Liver (tissue), 3 donors: ENCODE data around the gene GPR179.

Experiments
- EGR1 ChIP-seq, 2 donors: IDR thresholded peaks; 2 replicates each; pipeline ENCODE4 v1.6.1; 2016 to 2018; ENCODE audit warnings: antibody characterized with exemption in 2 of 2, low read depth in 2 of 2
- FOXA1 ChIP-seq: IDR thresholded peaks from 2 replicates; pipeline ENCODE4 v1.6.1; 2016; ENCODE audit warnings: antibody characterized with exemption
- RAD21 ChIP-seq, 2 donors: IDR thresholded peaks; 2 replicates each; pipeline ENCODE4 v1.6.1; 2016; ENCODE audit warnings: antibody characterized with exemption in 2 of 2, mild to moderate bottlenecking in 2 of 2
- RXRA ChIP-seq, 2 donors: IDR thresholded peaks; 2 replicates each; pipeline ENCODE4 v1.6.1; 2017 to 2018; ENCODE audit warnings: antibody characterized with exemption in 2 of 2, mild to moderate bottlenecking in 1 of 2
- TAF1 ChIP-seq: conservative IDR thresholded peaks from 2 replicates; pipeline ENCODE4 v1.6.1; 2016; ENCODE audit warnings: antibody characterized with exemption, mild to moderate bottlenecking
- TF ChIP-seq, protein P1 (sequence below): fragments of 150-350 bp; IDR thresholded peaks from 2 replicates; pipeline ENCODE4 v1.5.1; 2017; ENCODE audit warnings: improper control_type of control experiment, low read depth, low read length; ENCODE audit not compliant: missing input control
- TF ChIP-seq, protein P2 (sequence below): IDR thresholded peaks from 2 replicates; pipeline ENCODE4 v1.6.1; 2016; ENCODE audit warnings: antibody characterized with exemption
- TF ChIP-seq, protein P3 (sequence below): IDR thresholded peaks from 2 replicates; pipeline ENCODE4 v1.6.1; 2016; ENCODE audit warnings: antibody characterized with exemption
- donor health status: healthy.
- donor health status: healthy.

DNA sequence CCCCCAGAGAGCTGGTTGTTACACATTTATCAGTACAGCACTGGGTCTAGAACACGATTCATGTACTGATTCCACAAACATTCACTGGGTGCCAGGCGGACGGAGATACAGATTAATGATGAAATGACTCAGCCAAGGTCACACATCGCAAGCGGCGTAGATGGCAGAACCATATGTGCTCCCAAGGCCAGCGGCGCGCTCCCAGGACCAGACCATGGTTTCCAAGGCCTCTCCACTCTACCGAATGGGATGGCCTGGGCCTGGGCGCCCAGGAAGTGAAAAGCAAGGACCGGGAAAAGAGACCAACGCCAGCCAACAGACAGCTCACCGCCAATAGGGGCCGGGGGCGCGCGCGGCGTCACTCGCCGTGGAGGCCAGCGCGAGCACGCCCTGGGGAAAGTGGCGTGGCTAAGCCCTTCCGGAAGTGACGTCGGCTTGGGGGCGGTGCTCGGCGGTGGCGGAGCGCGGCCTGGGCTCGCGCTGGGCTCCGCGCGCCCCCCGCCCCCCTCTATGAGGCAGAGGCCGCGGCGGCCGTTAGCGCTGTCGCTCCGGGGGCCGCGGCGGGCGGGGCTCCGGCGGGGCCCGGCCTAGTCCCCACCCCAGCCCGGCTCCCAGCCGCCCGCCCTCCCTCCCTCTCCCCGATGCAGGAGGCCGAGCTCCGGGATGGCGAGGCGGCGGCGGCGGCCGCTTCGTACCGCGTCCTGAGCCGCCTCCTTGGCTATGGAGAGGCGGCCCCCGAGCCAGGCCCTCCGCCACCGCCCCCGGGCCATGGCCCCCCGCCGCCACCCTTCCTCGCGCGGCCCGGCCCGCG, 7.9 kb upstream of the GPR179 start, which contains the start of gene SOCS7:
- no peak for TF ChIP-seq FOXA1
- TF ChIP-seq, protein P1, sequence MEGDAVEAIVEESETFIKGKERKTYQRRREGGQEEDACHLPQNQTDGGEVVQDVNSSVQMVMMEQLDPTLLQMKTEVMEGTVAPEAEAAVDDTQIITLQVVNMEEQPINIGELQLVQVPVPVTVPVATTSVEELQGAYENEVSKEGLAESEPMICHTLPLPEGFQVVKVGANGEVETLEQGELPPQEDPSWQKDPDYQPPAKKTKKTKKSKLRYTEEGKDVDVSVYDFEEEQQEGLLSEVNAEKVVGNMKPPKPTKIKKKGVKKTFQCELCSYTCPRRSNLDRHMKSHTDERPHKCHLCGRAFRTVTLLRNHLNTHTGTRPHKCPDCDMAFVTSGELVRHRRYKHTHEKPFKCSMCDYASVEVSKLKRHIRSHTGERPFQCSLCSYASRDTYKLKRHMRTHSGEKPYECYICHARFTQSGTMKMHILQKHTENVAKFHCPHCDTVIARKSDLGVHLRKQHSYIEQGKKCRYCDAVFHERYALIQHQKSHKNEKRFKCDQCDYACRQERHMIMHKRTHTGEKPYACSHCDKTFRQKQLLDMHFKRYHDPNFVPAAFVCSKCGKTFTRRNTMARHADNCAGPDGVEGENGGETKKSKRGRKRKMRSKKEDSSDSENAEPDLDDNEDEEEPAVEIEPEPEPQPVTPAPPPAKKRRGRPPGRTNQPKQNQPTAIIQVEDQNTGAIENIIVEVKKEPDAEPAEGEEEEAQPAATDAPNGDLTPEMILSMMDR, result no peak
- peak; percentile 84 for TF ChIP-seq TAF1
- TF ChIP-seq RAD21 (IDR thresholded peaks at IDR 0.05), result no peak
- TF ChIP-seq, protein P2, sequence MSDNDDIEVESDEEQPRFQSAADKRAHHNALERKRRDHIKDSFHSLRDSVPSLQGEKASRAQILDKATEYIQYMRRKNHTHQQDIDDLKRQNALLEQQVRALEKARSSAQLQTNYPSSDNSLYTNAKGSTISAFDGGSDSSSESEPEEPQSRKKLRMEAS, result no peak
- TF ChIP-seq EGR1 (IDR thresholded peaks at IDR 0.05; ENCODE audit: low read depth in 2 of 2), result peak in 1 of 2 donors; percentile 7
- TF ChIP-seq, protein P3, sequence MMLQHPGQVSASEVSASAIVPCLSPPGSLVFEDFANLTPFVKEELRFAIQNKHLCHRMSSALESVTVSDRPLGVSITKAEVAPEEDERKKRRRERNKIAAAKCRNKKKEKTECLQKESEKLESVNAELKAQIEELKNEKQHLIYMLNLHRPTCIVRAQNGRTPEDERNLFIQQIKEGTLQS, result no peak
- peak in 1 of 2 donors; percentile 13 for TF ChIP-seq RXRA (IDR thresholded peaks at IDR 0.05)
